ENCODE measurements around the gene GABRB1.

GABRB1 gene

DNA sequence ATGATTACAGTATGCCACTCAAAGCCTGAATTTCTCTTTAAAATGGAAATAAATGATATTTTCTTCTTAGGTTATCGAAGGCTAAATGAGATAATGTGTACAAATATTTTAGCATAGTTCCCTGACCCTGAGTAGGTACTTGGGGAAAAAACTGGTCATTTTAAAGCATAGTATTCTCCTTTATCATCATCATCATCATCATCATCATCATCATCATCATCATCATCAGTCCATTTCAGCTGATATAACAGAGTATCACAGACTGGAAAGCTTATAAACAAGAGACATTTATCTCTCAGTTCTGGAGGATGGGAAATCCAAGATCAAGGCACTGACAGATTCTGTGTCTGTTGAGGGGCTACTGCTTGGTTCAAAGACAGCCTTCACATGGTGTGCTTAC is 13.9 kb downstream of the GABRB1 start:
- DNase-seq (ENCODE audit: low read depth in 1 of 2, low spot score in 1 of 2) = no peak

- no peak for DNase-seq (ENCODE audit: low read depth in 1 of 2, low spot score in 1 of 2)
Measured at GRCh38 chr4:47049347-47049746, 18.0 kb downstream of the GABRB1 start.

GRCh38 chr4:47050761-47051725 is 19.7 kb downstream of the GABRB1 start:
- DNase-seq (ENCODE audit: low read depth in 1 of 2, low spot score in 1 of 2) = no peak

GRCh38 chr4:47053485-47053884 is 22.1 kb downstream of the GABRB1 start:
- no peak for DNase-seq (ENCODE audit: low read depth in 1 of 2, low spot score in 1 of 2)

DNA sequence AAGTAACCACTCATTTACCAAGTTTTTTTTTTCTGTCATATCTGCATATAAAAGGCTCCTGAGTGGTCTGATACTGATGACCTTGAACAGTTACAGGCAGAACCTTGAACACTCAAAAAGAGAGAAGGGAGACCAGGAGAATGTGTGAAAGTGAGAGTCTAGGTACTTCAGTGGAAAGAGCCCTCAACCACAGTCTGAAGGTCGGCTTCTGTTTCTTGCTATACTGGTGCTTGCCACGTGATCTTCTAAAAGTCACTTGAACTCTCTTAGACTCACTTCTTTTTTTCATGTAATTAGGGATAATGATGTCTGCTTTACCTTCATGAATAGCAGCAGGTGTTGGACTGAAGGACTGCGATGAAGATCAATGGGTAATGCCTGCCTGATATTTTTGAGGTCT is 22.8 kb downstream of the GABRB1 start:
- DNase-seq (ENCODE audit: low read depth in 1 of 2, low spot score in 1 of 2) = no peak

DNA sequence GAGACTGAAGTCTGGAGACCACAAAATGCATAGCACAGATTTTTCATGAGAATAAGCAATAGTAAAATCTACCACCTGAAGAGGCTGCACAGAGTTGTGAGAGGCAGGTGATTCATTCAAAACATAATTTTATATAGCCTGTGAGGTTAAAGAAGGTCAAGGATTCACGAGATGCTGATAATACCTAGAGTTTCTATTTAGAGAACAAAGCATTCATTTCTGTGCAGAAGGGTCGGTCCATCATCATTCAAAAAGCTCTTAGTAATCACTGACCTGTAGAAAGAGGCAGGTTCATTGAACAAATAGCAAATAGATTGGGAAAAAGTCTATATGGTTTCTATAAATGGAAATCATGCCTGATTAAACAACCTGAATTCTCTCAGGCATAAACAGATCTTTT is 26.6 kb downstream of the GABRB1 start:
- no peak for DNase-seq (ENCODE audit: low read depth in 1 of 2, low spot score in 1 of 2)

GRCh38 chr4:47060561-47060960 is 29.2 kb downstream of the GABRB1 start:
- no peak for DNase-seq (ENCODE audit: low read depth in 1 of 2, low spot score in 1 of 2)

DNA sequence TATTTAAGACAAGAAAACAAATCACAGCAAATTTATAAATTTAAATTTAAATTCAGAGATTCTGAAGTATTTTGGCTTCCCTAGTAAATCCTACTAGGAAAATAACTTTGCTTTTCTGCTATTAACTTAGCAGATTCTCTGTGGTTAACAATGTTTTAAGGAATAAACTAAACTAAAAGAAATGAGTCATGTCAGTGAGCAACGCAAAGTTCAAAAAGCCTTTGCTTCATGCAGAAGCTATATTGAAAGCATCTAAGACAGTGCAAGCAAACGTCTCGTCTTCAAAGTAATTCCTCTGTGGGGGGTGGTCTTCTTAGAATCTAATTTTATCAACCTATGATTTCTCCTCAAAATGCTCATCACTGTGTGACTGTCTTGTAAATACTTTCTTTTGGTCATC is 30.1 kb downstream of the GABRB1 start:
- DNase-seq (ENCODE audit: low read depth in 1 of 2, low spot score in 1 of 2) = no peak

DNA sequence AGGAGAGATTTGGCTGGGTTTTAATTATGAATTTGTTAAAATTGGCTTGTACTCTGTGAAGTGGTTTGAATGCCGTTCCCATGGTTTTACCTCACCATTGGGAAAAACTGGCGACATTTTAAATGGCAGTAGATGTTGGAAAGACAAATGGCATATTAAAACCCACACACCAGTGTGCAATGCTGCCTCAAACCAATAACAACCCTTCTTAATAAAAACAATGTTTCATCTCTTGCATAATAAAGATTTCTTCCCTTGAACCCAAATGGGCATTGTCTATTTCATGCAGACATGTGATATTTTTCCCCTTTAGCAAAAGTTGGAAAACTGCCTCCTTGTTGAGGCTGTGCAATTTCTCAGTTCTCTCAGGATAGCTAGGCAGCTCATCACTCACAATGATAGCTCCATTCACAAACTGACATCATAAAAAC is 33.7 kb downstream of the GABRB1 start:
- DNase-seq (ENCODE audit: low read depth in 1 of 2, low spot score in 1 of 2) = no peak

DNA sequence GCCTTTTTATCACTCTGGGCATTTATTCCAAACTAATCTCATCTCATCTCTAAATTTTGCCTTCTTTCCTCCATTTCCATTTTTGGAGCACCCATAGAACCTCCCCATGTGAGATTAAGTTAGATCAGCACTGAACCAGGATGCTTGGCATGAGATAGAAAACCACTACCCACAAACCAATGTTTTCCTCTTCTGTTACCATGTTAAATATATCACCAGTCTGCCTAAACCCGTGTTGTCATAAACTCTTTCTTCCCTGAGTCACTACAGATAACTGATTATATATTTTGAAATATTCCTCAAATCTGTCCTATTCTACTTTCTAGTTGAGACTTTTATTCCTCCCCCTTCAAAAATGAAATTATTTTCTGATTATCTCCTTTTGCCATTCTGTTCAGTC is 37.6 kb downstream of the GABRB1 start:
- DNase-seq (ENCODE audit: low read depth in 1 of 2, low spot score in 1 of 2) = no peak

DNA sequence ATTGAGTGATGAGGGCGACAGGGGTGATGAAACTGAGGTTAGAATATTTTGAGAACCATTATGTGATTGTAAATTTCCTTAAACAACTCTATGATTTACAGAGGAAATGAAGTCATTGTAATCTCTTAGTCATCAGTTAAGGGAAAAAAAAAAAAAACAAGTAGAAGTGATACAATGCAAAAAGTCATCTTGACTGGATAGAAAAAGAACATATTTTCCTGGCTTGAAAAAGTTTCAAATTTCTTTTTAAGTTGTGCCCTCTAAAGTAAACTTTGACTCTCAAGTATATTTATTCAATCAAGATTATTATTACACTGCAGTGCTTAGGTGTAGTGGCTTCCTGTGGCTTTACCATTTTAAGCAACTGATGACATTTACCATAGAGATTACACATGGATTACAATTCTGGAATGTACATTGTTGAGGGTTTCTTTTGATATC is 40.6 kb downstream of the GABRB1 start:
- DNase-seq (ENCODE audit: low read depth in 1 of 2, low spot score in 1 of 2) = no peak

DNA sequence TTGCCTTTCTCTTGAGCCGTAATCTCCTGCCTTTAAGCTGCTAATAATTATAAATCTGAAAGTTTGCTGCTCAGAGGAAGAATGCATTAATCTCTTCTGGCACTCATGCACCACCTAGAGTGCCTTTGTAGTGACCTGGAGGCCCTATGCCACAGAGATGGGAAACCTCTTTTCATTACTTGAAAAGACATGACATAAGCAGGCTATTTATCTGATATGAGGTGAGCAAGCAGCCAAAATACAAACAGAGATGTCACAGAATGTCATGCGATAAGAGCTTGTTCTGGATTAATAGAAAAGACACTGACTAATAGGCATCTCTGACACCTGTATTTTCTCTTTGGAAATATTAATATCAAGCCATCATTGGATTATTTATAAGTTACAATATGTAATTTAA is 42.3 kb downstream of the GABRB1 start:
- no peak for DNase-seq (ENCODE audit: low read depth in 1 of 2, low spot score in 1 of 2)

DNA sequence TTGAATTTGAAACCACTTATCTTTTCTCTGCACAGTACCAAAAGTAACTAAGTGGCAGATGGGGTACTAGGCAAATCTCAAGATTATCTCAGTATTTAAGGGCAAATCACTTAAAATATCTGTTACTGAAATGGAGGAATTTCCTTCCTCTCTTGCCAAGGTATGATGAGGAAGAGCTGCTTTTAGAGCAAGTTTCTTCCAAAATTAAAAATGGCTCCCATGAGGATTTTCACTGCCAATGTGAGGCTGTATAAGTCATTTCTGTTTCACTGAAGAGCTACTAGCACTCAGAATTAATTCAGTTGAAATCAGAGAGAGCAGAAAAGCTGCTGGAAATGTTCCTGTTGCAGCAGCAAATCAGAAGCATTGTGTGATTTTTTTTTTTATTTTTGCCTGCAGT is 43.4 kb downstream of the GABRB1 start:
- DNase-seq (ENCODE audit: low read depth in 1 of 2, low spot score in 1 of 2) = no peak

GRCh38 chr4:47075262-47075661 is 43.9 kb downstream of the GABRB1 start:
- no peak for DNase-seq (ENCODE audit: low read depth in 1 of 2, low spot score in 1 of 2)

- no peak for DNase-seq (ENCODE audit: low read depth in 1 of 2, low spot score in 1 of 2)
Measured at GRCh38 chr4:47075919-47076318, 44.6 kb downstream of the GABRB1 start.

DNA sequence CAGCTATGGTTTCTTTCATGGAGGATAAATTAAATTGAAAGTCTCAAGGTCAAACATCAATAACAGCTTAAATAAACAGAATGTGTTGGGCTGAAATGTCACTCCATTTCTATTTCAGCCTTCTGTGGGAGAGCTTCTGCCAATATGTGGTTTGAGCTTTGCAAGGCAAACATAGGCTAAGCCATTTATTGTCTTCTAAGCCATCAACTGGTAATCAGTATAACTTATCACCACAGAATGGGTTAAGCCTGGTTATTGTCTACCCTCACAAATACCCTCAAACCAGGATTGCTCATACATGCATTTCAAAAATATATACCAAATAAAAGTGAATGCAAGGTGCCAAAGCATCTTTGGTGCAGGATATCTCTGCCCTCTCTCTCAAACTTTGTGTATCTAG is 52.7 kb downstream of the GABRB1 start:
- no peak for DNase-seq (ENCODE audit: low read depth in 1 of 2, low spot score in 1 of 2)

GRCh38 chr4:47084795-47085194 is 53.4 kb downstream of the GABRB1 start:
- no peak for DNase-seq (ENCODE audit: low read depth in 1 of 2, low spot score in 1 of 2)

- no peak for DNase-seq (ENCODE audit: low read depth in 1 of 2, low spot score in 1 of 2)
Measured at GRCh38 chr4:47088298-47088697, 56.9 kb downstream of the GABRB1 start.

DNA sequence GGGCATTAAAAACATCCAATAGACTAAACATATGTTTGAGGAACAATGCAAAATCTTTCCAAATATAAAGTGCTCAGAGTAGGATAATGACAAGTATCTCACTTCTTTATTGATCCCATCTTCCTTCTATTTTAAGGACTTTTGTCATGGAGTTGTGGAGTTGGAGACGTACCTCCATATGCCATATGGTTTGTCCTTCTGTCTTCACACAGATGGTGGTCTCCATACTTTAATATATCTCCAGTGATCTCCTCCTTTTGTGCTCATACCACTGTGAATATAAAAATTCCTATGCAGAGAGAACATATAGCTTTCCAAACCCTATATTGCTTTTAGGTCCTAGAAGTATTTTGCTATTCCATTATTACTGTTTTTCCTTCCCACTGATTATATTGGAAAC is 64.5 kb downstream of the GABRB1 start:
- no peak for DNase-seq (ENCODE audit: low read depth in 1 of 2, low spot score in 1 of 2)

GRCh38 chr4:47101453-47101852 is 70.1 kb downstream of the GABRB1 start:
- no peak for DNase-seq (ENCODE audit: low read depth in 1 of 2, low spot score in 1 of 2)

DNA sequence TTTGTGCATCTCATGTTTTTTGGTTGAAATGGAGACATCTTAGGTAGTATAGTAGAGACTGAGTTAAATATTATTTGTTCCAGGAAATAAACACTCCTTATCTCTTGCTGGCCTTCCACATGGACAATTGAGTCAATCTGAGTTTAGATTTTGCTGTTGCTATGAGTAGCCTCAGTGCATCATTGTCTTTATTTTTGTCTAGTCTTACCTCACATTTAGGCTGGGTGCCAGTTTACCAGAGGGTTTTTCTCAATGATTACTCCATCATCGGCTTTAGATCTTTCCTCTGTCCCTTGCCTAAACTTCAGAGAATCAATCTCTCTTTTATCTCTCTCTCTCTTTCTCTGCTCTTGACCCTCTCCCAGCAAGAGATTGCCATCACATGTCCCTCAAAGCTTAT is 73.6 kb downstream of the GABRB1 start:
- DNase-seq (ENCODE audit: low read depth in 1 of 2, low spot score in 1 of 2) = no peak

DNA sequence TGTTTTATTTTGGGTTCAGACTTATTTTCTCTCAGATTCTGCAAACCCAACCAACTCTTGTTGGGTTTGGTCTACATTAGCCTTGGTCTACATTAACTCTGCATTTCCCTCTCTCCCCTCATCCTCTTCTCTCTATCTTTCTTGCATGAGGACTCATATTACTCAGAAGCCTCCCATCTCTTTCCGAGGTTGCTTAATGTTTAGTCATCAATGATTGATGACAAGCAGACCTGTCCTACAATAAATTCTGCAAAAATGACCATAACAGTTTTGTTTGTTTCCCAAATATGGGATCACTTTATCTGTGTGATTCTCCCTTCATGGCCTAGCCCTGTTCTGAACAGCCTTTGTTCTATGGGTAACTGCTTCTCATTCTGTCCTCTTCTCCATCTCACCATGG is 75.2 kb downstream of the GABRB1 start:
- DNase-seq (ENCODE audit: low read depth in 1 of 2, low spot score in 1 of 2) = no peak

- DNase-seq (ENCODE audit: low read depth in 1 of 2, low spot score in 1 of 2) = no peak
Measured at GRCh38 chr4:47109379-47109778, 78.0 kb downstream of the GABRB1 start.

Data from stimulated activated CD4-positive, alpha-beta T cell treated with anti-CD3 and anti-CD28 coated beads, Interleukin-15, amount 100 ng/mL, for 1 hour (primary cell).